ENCODE measurements around the gene DDX54.

The DDX54 gene

DNA sequence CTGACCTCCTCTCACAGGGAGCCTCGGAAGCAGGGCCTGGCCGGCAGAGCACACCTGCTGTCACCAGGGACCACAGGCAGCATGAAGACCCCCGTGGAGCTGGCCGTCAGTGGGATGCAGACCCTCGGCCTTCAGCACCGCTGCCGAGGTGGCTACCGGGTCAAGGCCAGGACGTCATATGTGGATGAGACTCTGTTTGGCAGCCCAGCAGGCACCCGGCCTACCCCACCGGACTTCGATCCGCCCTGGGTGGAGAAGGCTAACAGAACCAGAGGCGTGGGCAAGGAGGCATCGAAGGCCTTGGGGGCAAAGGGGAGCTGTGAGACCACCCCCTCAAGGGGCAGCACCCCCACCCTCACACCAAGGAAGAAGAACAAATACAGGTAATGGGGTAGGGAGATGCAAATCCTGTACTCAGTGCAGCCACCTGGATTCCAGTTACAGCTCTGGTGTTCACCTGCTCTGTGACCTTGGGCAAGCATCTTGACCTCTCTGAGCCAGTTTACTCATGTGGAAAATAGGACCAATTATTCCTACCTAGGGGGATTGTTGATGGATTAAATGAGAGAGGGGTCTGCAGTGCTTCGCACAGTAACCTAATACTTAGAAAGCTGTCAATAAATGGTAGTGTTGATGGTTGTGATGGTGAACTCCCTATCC, 1.5 kb upstream of the DDX54 start:
- H3K9ac ChIP-seq (ENCODE audit: insufficient read length) = peak overlapping the region; percentile 99
- peak overlapping the region; percentile 99 for H3K4me3 ChIP-seq
- H3K27ac ChIP-seq = no peak overlapping the region
- peaks cover 31% of the 10 kb centered on the region for H3K36me3 ChIP-seq (ENCODE audit: insufficient read depth, low read length)
- no peak for TF ChIP-seq FOXP2 (optimal IDR thresholded peaks at IDR 0.05; ENCODE audit: control extremely low read depth, extremely low read length, insufficient read depth)
- TF ChIP-seq POLR2AphosphoS5 (IDR thresholded peaks at IDR 0.05; ENCODE audit: borderline replicate concordance, low read depth, low read length) = no peak
- TF ChIP-seq EZH2 (IDR thresholded peaks at IDR 0.05) = no peak
- DNase-seq (ENCODE audit: low read depth, low spot score) = no peak
- H3K9me3 ChIP-seq (ENCODE audit: low read depth, low read length) = no peaks in the 10 kb centered on the region

GRCh38 chr12:113186033-113186365, 721 bp upstream of the DDX54 start:
- H3K9me3 ChIP-seq (ENCODE audit: low read depth, low read length) = no peaks in the 10 kb centered on the region
- H3K27ac ChIP-seq = peak overlapping the region; percentile 92
- H3K4me3 ChIP-seq = peak overlapping the region; percentile 99
- no peak for DNase-seq (ENCODE audit: low read depth, low spot score)
- no peak for TF ChIP-seq EZH2 (IDR thresholded peaks at IDR 0.05)
- no peak for TF ChIP-seq POLR2AphosphoS5 (IDR thresholded peaks at IDR 0.05; ENCODE audit: borderline replicate concordance, low read depth, low read length)
- TF ChIP-seq FOXP2 (optimal IDR thresholded peaks at IDR 0.05; ENCODE audit: control extremely low read depth, extremely low read length, insufficient read depth) = no peak
- peak overlapping the region; percentile 99 for H3K9ac ChIP-seq (ENCODE audit: insufficient read length)
- H3K36me3 ChIP-seq (ENCODE audit: insufficient read depth, low read length) = peaks cover 26% of the 10 kb centered on the region; the same call in 1 of the 2 replicates

GRCh38 chr12:113184900-113185179, 438 bp downstream of the DDX54 start:
- peak overlapping the region; percentile 99 for H3K4me3 ChIP-seq
- DNase-seq (ENCODE audit: low read depth, low spot score) = peak; percentile 74
- TF ChIP-seq POLR2AphosphoS5 (IDR thresholded peaks at IDR 0.05; ENCODE audit: borderline replicate concordance, low read depth, low read length) (peak; percentile 76), EZH2 (IDR thresholded peaks at IDR 0.05) (no peak)
- H3K9me3 ChIP-seq (ENCODE audit: low read depth, low read length) = no peaks in the 10 kb centered on the region
- peak overlapping the region; percentile 99 for H3K9ac ChIP-seq (ENCODE audit: insufficient read length)
- peaks cover 37% of the 10 kb centered on the region for H3K36me3 ChIP-seq (ENCODE audit: insufficient read depth, low read length)
- H3K27ac ChIP-seq = peak overlapping the region; percentile 92

- Histone ChIP-seq H3K27ac (peak overlapping the region; percentile 92), H3K9ac (ENCODE audit: insufficient read length) (peak overlapping the region; percentile 99), H3K36me3 (ENCODE audit: insufficient read depth, low read length) (peaks cover 43% of the 10 kb centered on the region), H3K9me3 (ENCODE audit: low read depth, low read length) (no peaks in the 10 kb centered on the region), H3K4me3 (peak overlapping the region; percentile 99)
- no peak for DNase-seq (ENCODE audit: low read depth, low spot score)
- TF ChIP-seq POLR2AphosphoS5 (IDR thresholded peaks at IDR 0.05; ENCODE audit: borderline replicate concordance, low read depth, low read length) = no peak
- TF ChIP-seq EZH2 (IDR thresholded peaks at IDR 0.05) = no peak
- TF ChIP-seq FOXP2 (optimal IDR thresholded peaks at IDR 0.05; ENCODE audit: control extremely low read depth, extremely low read length, insufficient read depth) = no peak
Measured at GRCh38 chr12:113184098-113184899, 979 bp downstream of the DDX54 start.

GRCh38 chr12:113183030-113183589, 2.2 kb downstream of the DDX54 start:
- no peak overlapping the region for H3K9ac ChIP-seq (ENCODE audit: insufficient read length)
- TF ChIP-seq EZH2 (IDR thresholded peaks at IDR 0.05) (no peak), POLR2AphosphoS5 (IDR thresholded peaks at IDR 0.05; ENCODE audit: borderline replicate concordance, low read depth, low read length) (no peak), FOXP2 (optimal IDR thresholded peaks at IDR 0.05; ENCODE audit: control extremely low read depth, extremely low read length, insufficient read depth) (no peak)
- no peak overlapping the region for H3K27ac ChIP-seq
- peaks cover 49% of the 10 kb centered on the region for H3K36me3 ChIP-seq (ENCODE audit: insufficient read depth, low read length)
- no peak for DNase-seq (ENCODE audit: low read depth, low spot score)
- no peak overlapping the region for H3K4me3 ChIP-seq
- H3K9me3 ChIP-seq (ENCODE audit: low read depth, low read length) = no peaks in the 10 kb centered on the region

DNA sequence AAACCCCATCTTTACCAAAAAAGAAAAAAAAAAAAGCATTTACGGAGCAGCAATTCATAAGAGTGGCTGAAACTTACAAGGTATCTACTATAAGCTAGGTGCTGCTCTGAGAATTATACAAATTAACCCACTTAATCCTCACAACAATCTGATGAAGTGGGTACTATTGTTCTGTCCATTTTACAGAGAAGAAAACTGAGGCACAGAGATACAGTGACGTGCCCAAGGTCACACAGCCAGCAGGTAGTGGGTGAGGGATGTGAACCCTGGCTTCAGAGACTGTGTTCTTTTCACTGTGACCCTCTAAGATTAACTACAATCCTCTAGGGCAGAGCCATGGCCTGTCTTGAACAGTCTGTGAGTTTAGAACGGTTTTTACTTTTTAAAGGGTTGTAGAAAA, 3.3 kb downstream of the DDX54 start:
- Histone ChIP-seq H3K36me3 (ENCODE audit: insufficient read depth, low read length) (peaks cover 55% of the 10 kb centered on the region), H3K9ac (ENCODE audit: insufficient read length) (peak overlapping the region; percentile 20), H3K4me3 (no peak overlapping the region), H3K9me3 (ENCODE audit: low read depth, low read length) (no peaks in the 10 kb centered on the region), H3K27ac (no peak overlapping the region)
- no peak for DNase-seq (ENCODE audit: low read depth, low spot score)
- TF ChIP-seq POLR2AphosphoS5 (IDR thresholded peaks at IDR 0.05; ENCODE audit: borderline replicate concordance, low read depth, low read length) (no peak), EZH2 (IDR thresholded peaks at IDR 0.05) (no peak), FOXP2 (optimal IDR thresholded peaks at IDR 0.05; ENCODE audit: control extremely low read depth, extremely low read length, insufficient read depth) (no peak)

DNA sequence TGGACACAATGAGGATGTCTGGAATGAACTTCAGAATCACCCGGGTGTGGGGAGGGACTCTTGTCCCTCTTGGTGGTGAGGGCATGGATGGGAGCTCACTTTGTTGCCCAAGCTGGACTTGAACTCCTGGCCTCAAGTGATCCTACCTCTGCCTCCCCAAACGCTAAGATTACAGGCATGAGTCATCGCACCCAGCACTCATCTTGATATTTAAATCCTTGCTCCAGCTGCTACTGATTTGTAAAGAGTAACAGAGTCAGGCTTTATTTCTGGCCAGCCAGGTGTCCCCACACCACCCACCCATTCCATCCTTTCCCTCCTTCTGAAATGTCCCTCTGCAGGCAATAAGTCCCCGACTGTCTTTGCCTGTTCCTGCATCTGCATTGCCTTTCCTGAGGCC, 4.9 kb downstream of the DDX54 start:
- H3K9me3 ChIP-seq (ENCODE audit: low read depth, low read length) = no peaks in the 10 kb centered on the region
- H3K27ac ChIP-seq = no peak overlapping the region
- H3K9ac ChIP-seq (ENCODE audit: insufficient read length) = no peak overlapping the region
- no peak overlapping the region for H3K4me3 ChIP-seq
- DNase-seq (ENCODE audit: low read depth, low spot score) = no peak
- H3K36me3 ChIP-seq (ENCODE audit: insufficient read depth, low read length) = peaks cover 57% of the 10 kb centered on the region
- TF ChIP-seq POLR2AphosphoS5 (IDR thresholded peaks at IDR 0.05; ENCODE audit: borderline replicate concordance, low read depth, low read length) = no peak
- TF ChIP-seq EZH2 (IDR thresholded peaks at IDR 0.05) = no peak
- no peak for TF ChIP-seq FOXP2 (optimal IDR thresholded peaks at IDR 0.05; ENCODE audit: control extremely low read depth, extremely low read length, insufficient read depth)

DNA sequence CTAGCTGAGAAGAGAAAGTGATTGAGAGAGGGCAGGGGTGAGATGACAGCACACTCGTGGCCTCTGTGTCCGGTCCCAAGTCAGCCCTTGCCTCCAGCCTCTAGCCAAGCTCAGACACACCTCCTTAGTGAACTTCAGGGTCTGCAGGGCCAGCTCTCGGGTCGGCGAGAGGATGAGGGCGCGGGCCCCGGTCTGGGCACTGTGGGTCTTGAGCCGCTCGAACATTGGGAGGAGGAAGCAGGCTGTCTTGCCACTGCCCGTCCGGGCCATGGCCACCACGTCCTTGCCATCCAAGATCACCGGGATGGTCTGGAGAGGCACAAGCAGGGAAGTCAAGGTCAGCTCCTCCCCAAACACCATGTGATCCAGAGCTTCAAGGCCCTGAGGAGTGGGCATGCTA, 6.3 kb downstream of the DDX54 start:
- no peak for TF ChIP-seq POLR2AphosphoS5 (IDR thresholded peaks at IDR 0.05; ENCODE audit: borderline replicate concordance, low read depth, low read length)
- H3K9me3 ChIP-seq (ENCODE audit: low read depth, low read length) = no peaks in the 10 kb centered on the region
- peaks cover 70% of the 10 kb centered on the region for H3K36me3 ChIP-seq (ENCODE audit: insufficient read depth, low read length)
- H3K9ac ChIP-seq (ENCODE audit: insufficient read length) = no peak overlapping the region
- no peak overlapping the region for H3K27ac ChIP-seq
- no peak for DNase-seq (ENCODE audit: low read depth, low spot score)
- H3K4me3 ChIP-seq = no peak overlapping the region

Measured in SK-N-MC (cell line).